Measurements from ENCODE around the gene DSCAML1.

The DSCAML1 gene

GRCh38 chr11:117771841-117772240 lies 25.2 kb downstream of the DSCAML1 start:
- ChIA-PET CTCF (no interaction called here), POLR2A (no interaction called here)
- DNase-seq (ENCODE audit: low read depth, low spot score): no peak

GRCh38 chr11:117771197-117771596 lies 25.8 kb downstream of the DSCAML1 start:
- CTCF ChIA-PET: no interaction called here
- H3K4me3 ChIP-seq (ENCODE audit: low read depth, low read length): no peak overlapping the region
- POLR2A ChIA-PET: no interaction called here
- no peak for TF ChIP-seq CTCF (IDR thresholded peaks at IDR 0.05; ENCODE audit: insufficient read depth, low read length, missing control alignments)
- DNase-seq (ENCODE audit: low read depth, low spot score): no peak

More at GRCh38 chr11:117771841-117772240, 25.2 kb downstream of the DSCAML1 start:
- no peak for TF ChIP-seq CTCF (IDR thresholded peaks at IDR 0.05; ENCODE audit: insufficient read depth, low read length, missing control alignments)
- H3K4me3 ChIP-seq (ENCODE audit: low read depth, low read length): no peak overlapping the region

- H3K4me3 ChIP-seq (ENCODE audit: low read depth, low read length): no peak overlapping the region
- TF ChIP-seq CTCF (IDR thresholded peaks at IDR 0.05; ENCODE audit: insufficient read depth, low read length, missing control alignments): no peak
- ChIA-PET POLR2A (no interaction called here), CTCF (no interaction called here)
- no peak for DNase-seq (ENCODE audit: low read depth, low spot score)
These were observed 27.0 kb downstream of the DSCAML1 start for GRCh38 chr11:117770061-117770460.

- no peak overlapping the region for H3K4me3 ChIP-seq (ENCODE audit: low read depth, low read length)
- CTCF ChIA-PET: no interaction called here
- TF ChIP-seq CTCF (IDR thresholded peaks at IDR 0.05; ENCODE audit: insufficient read depth, low read length, missing control alignments): no peak
- POLR2A ChIA-PET: no interaction called here
- DNase-seq (ENCODE audit: low read depth, low spot score): no peak
These were observed 27.5 kb downstream of the DSCAML1 start for GRCh38 chr11:117769533-117769932.

- ChIA-PET POLR2A (no interaction called here), CTCF (no interaction called here)
- TF ChIP-seq CTCF (IDR thresholded peaks at IDR 0.05; ENCODE audit: insufficient read depth, low read length, missing control alignments): no peak
- DNase-seq (ENCODE audit: low read depth, low spot score): no peak
- H3K4me3 ChIP-seq (ENCODE audit: low read depth, low read length): no peak overlapping the region
These were observed 28.5 kb downstream of the DSCAML1 start for GRCh38 chr11:117768506-117768905.

- ChIA-PET CTCF (interaction anchor here (0.7 to 2.2 kb wide), 2 partner anchors 40 to 341 kb away, joined by 3 to 5 read pairs; no protein-coding TSS in a partner anchor), POLR2A (no interaction called here)
- no peak overlapping the region for H3K4me3 ChIP-seq (ENCODE audit: low read depth, low read length)
- TF ChIP-seq CTCF (IDR thresholded peaks at IDR 0.05; ENCODE audit: insufficient read depth, low read length, missing control alignments): no peak
- no peak for DNase-seq (ENCODE audit: low read depth, low spot score)
These were observed 29.9 kb downstream of the DSCAML1 start for GRCh38 chr11:117767071-117767470.
